Effector CD8-positive, alpha-beta T cell (primary cell): ENCODE results near the gene RAD18.

Source experiments
- DNase-seq: peaks from one replicate; lab custom pipeline; 2025; lab: John Stamatoyannopoulos, UW

Gene RAD18

DNA sequence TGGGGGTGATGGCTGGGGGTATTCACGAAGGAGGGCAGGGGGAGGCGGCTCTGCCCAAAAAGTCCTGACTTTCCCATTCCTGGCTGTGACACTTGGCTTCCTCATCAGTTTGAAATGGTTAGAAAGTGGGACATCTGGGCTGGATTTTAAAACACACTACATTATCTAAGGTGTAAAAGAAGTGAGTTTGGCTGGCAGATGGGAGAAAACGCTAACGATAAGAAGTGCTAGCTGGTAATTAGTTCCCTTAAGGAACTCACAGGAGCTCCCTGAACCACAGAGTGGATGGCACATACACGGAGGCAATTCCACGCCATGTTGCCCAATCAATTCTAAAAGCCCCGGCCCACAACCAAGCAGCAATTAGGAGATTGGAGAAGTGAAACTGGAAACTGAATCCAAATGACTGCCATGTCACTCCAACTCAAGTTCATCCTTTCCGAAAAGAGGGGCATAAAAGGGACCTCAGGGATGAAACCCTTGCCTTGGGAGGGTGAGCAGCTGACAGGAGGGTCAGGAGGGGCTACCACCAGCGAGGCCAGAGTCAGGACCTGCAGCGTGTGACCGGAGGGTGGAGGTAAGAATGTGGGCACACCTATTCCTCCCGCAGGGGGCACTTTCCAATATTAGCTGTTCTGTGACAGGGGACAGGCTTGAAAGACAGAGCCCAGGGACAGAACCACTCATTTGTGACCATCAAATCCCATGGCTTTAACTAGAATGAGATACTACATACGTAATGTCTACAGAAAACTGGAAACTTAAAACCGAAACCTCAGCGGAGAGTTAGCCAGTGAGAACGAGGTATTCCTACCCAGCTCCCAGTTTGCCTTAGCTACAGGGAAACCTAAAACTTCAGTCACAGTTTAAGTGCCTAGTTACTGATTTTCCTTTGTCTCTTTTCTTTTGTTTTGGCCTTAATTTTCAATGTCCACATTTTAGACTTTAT is 98.6 kb downstream of the RAD18 start:
- no peak for DNase-seq

- DNase-seq: no peak
Observed at GRCh38 chr3:8863891-8864290, 99.4 kb downstream of the RAD18 start.

GRCh38 chr3:8857720-8858367 is 105.4 kb downstream of the RAD18 start:
- DNase-seq: no peak

DNA sequence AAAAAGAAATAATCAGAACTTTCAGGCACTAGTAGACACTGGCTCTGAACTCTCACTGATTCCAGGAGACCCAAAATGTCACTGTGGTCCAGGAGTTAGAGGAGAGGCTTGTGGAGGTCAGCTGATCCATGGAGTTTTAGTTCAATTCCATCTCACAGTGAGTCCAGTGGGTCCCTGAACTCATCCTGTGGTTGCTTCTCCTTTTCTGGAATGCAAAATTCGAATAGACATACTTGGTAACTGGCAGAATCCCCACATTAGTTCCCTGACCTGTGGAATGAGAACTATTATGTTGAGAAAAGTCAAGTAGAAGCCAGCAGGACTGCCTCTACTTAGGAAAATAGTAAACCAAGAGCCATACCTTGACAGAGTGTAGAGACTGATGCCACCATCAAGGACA is 106.6 kb downstream of the RAD18 start:
- no peak for DNase-seq

DNA sequence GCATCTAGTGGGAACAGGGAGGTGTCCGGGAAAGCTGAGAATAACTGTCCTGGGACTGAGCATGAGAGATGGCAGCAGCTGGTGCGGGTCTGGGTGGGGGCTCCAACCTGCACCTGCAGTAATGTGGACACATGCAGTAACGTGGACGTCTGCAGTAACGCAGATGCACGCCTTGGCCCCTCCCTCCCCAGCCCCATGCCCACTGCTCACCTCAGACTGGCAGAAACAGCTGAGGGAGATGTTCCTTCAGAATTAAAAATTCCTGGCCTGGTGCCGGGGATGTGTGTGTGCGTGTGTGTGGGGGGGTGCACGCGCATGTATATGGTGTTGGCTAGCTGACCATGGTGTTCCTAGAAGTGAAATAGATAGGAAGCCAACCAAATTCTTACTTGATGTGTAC is 107.2 kb downstream of the RAD18 start:
- DNase-seq: no peak

DNA sequence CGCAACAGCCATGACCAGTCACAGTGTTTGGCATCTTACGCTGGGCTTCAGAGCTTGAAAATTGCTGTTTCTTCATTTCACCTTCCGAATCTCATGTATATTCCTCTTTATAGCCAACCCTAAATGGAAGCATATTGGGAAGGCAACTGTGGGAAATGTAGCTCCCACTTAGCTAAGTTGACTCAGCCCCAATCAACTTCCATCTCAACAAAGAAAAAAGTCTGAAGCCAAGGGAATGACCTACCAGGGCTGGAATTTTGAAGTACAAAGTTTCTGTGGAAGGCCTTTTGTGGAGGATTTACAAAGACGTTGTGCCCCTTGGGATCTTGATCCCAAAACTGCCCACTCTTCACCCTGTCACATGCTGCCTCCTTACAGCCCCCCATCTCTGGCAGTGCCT is 108.6 kb downstream of the RAD18 start:
- DNase-seq: no peak

GRCh38 chr3:8853081-8853480 is 110.2 kb downstream of the RAD18 start:
- DNase-seq: no peak

DNA sequence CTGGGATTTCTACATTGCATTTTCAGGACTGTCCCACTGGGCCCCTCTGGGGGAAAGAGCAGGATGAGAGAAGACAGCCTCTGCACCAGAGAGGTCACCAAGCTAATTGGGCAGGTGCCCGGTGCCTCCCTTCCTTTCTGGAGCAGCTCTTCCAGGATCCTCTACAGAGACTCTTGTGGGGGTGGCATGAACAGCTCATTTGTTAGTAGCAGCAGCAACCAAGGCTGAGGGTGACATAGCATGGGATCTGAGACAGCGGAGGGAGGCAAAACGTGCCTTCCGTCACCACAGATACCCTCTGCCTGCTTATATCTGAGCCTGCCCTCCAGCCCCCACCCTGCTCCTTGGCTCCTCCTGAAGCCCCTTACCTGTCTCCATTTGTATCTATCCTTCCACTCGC is 110.8 kb downstream of the RAD18 start:
- no peak for DNase-seq

DNA sequence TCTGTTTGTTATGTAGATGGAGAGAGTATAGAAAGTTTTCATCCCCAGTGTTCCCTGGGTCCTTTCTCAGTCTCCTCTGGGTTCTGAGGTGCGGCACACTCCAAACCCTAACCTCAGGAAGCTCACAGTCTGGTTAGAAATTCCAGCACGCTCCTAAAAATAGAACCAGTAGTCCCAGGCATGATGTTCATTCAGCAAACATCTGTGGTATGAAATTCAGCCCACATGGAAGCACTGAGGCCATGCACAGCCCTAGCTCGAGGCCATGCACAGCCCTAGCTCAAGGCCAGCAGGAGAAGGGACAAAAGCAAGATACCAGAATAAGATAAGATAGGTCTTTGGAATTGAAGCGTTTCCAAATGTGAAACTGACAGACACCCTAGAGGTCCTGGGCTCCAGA is 111.6 kb downstream of the RAD18 start:
- DNase-seq: no peak

DNA sequence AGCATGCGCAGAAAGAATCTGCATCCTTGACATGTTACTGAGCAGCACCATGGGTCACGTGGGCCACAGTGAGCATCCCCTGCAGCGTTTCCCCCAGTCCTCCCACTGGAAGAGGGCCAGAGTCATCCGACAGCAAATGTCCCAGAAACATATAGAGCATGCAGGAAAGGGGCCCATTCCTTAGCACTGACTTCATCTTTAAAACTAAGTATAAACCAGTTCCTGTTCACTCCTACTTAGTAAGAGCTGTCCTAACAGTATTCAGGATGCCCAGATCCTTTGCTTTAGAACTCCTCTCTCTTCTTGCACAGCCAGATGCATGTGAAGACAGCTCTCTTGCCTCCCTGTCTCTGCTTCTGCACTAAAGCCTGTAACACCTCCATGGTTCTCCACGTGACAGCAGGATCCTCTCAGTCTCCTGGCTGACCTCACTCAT is 114.6 kb downstream of the RAD18 start:
- DNase-seq: no peak

DNA sequence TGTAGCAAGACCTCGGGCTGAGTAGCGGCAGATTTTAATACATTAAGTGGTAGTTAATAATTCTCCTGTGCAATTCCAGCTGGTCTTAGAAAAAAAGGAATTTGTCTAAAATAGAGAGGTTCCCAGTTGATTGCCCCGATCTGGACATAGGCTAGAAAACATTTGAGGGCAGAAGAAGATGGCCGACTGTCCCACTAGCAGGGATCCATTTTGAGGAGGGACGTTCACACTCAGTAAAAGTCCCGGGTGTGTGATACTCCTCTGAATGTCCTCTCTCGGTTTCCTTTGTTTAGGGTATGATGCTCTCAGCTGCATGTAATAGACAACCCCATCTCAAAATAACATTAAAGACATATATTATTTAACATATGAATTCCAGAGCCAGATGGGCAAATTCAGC is 116.0 kb downstream of the RAD18 start:
- DNase-seq: no peak

DNA sequence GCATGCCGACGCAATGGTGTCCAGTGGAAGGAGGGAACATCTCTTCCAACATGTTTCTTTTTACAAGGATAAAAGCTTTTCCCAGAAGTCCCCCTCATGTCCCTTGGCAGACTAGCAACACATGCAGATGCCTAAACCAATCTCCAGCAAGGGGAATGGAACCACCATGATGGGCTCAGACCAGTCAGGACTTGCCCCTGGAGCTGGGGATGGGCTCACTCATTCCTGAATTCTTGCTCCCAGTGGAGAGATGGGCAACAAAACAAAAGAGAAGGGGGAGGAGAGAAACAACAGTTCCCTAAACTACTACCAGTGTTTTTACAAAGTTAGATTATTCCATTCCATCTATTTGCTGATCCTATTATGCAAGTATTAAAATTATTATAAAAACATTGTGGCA is 117.1 kb downstream of the RAD18 start:
- DNase-seq: no peak

DNA sequence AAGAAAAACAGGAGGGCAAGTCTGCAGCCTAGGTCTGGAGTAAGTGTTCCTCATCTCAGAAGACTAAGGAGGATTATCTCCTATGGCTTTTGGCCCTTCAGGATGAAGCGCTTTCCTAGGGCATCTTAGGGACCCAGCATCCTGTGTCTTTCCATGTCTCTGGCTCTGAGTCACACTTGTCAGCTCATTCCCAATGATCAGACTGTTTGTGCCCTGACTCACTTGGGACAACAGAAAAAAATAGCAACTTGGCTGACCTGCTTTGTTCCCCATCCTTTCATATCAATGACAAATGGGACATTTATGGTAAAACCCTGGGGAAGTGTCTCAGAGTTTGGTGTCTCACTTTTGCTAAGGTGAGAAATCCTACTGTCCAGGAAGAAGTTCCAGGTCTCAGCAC is 117.6 kb downstream of the RAD18 start:
- DNase-seq: no peak

- no peak for DNase-seq
Observed at GRCh38 chr3:8843347-8843746, 119.9 kb downstream of the RAD18 start.

GRCh38 chr3:8842293-8842692 is 121.0 kb downstream of the RAD18 start:
- no peak for DNase-seq

GRCh38 chr3:8841472-8841871 is 121.8 kb downstream of the RAD18 start:
- DNase-seq: no peak

- DNase-seq: no peak
Observed at GRCh38 chr3:8840556-8840955, 122.7 kb downstream of the RAD18 start.

GRCh38 chr3:8839607-8840325 is 123.5 kb downstream of the RAD18 start:
- DNase-seq: no peak

- DNase-seq: no peak
Observed at GRCh38 chr3:8838765-8839423, 124.4 kb downstream of the RAD18 start.

DNA sequence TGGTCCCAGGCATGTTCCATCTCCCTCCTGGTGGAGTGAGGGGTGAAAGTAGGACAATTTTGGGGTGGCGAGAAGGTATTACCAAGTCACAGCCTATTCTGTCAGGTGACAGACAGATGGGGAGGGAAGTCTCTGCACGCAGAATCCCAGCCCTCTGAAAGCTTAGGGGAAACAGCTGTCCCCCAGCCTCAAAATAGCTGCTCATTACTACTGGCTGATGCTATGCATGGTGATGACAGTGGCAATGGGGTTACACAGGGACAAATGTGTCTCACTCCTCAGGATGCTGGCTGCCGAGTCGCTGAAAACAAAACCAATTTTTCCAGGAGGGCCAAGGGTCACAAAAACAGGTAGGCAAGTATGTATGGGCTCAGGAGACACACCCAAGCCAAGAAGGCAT is 125.0 kb downstream of the RAD18 start:
- no peak for DNase-seq

DNA sequence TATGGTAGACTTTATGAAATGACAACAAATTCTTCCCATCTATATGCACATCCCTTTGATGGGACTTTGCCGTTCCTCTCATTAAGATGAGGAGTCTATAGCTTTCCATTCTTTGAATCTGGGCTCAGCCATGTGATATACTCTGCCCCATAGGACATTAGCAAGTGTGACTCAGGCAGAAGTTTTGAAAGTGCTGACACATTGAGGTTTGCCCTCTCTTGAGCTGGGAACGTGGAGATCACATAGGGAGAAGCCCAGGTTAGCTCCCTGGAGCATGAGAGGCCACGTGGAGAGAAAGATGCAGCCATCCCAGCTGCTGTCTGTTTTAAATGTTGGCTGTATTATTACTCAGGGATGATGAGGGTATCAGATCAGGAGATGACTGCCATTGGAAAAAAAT is 126.1 kb downstream of the RAD18 start:
- no peak for DNase-seq

DNA sequence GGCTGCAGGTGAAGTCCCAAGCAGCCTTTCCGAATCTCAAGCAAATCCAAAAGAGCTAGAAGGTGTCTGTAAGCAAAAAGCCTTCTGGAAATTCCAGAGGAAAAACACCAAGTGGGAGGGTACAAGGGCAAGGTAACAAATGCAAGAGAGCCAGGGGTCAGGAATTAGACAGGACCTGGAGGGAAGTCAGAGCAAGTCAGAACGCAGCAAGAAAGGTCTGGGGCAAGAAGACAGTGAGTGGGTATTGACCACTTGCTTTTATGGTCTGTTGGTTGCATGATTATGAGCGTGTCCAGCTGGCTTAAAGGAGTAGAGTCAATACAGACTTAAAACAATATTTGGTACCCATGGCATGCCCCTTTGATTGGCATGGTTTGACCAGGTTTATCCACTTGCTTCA is 127.2 kb downstream of the RAD18 start:
- no peak for DNase-seq
